Ovary (tissue), 9 donors: ENCODE results near the gene GPA33. TPM values are rescaled to one million over a fixed set of nuclear protein-coding genes. Genes with fewer than 3 reads are reported as not detected.

Source experiments
- DNase-seq, 5 donors: peaks; one replicate each; pipeline ENCODE4 v3.0.0-alpha.2; 2019 to 2020
- H3K27ac ChIP-seq, 2 donors: fragments of 200-600 bp; one replicate each; pipeline versions ENCODE4 v1.5.1 to v1.8.0; 2019 to 2022
- H3K27me3 ChIP-seq: fragments of 200-600 bp; one replicate; pipeline ENCODE4 v1.8.0; 2022
- H3K36me3 ChIP-seq: fragments of 200-600 bp; sonication (generic); one replicate; pipeline ENCODE4 v1.5.1; 2019
- H3K4me1 ChIP-seq: one replicate; pipeline ENCODE4 v1.8.1; 2013; ENCODE audit warnings: mild to moderate bottlenecking, moderate library complexity; ENCODE audit not compliant: insufficient read depth
- H3K4me3 ChIP-seq: fragments of 200-600 bp; sonication (generic); one replicate; pipeline ENCODE4 v1.5.1; 2017
- H3K9me3 ChIP-seq, 2 donors: fragments of 200-600 bp in 1 of 2; sonication (generic) in 1 of 2; one replicate each; pipeline versions ENCODE4 v1.5.1 to v1.8.1; 2013 to 2019; ENCODE audit warnings: mild to moderate bottlenecking in 1 of 2, moderate library complexity in 1 of 2
- CTCF ChIP-seq, 3 donors: fragments of 450-650 bp in 2 of 3; fragments of 200-600 bp in 1 of 3; IDR thresholded peaks; one replicate each; pipeline versions ENCODE4 v1.5.1 to v1.8.0; 2016 to 2022; ENCODE audit warnings: antibody characterized with exemption in 3 of 3, mild to moderate bottlenecking in 1 of 3
- EP300 ChIP-seq: sonication (generic); formaldehyde crosslinking; IDR thresholded peaks from one replicate; pipeline ENCODE4 v1.6.1; 2017; ENCODE audit warnings: antibody characterized with exemption
- POLR2A ChIP-seq: fragments of 450-650 bp; IDR thresholded peaks from one replicate; pipeline ENCODE4 v1.6.1; 2017; ENCODE audit warnings: antibody characterized with exemption, mild to moderate bottlenecking, moderate library complexity
- WGBS, 3 donors: extraction: QIAGEN DNeasy Blood & Tissue Kit in 1 of 3; methylation state at CpG; one replicate each; pipeline versions ENCODE4 v1.1.5 to v1.1.7; 2013 to 2017; 5-methylcytosine and 5-hydroxymethylcytosine counted together
- intact Hi-C, 4 donors: fragments of 100-400 bp; cut with DNase I; formaldehyde crosslinking; loops; one replicate each; pipeline versions ENCODE4 v1.11.0 to v1.15.1; 2022 to 2023
- polyA plus RNA-seq, 2 donors: library from polyadenylated mRNA; stranded (reverse); fragments of 200-250 nt in 1 of 2; fragments of 350-450 nt in 1 of 2; fragmentation: Illumina TruSeq in 1 of 2; extraction: RNeasy Lipid Tissue Mini Kit (QIAGEN cat#74804) in 1 of 2; gene quantifications; one replicate each; pipeline ENCODE4 v1.2.3, GENCODE V29; 2013 to 2014
- total RNA-seq, 7 donors: library from RNA; depleted of rRNA in 2 of 7; stranded (reverse); fragments of >200 nt in 2 of 7; fragmentation: NEBNext Ultra II Directional in 3 of 7; extraction: Animal tissue kit (Norgen Biotek cat#: 25700) in 3 of 7; gene quantifications; one replicate each; pipeline versions ENCODE4 v1.1.0 to v1.2.4, GENCODE V29; 2016 to 2023
- donor health status: DM: no; HTN: no; CAD: no; lungs with moderate emphysema.
- donor health status: DM: no; HTN: no; CAD: no.
- donor health status: Bipolar disorder and iron deficiency.
- donor health status: DM: yes; HTN: yes; CAD: no.
- donor health status: DM: no; HTN: no; CAD: no.
- donor health status: DM: yes; HTN: yes; CAD: no.

GPA33 gene
- total and polyA plus RNA-seq, 9 donors, result 0.06 to 1.3 (median 0.43) TPM; not detected in 5

GRCh38 chr1:167120899-167121298 is 30.7 kb upstream of the GPA33 start:
- H3K27ac ChIP-seq, result no peak overlapping the region
- TF ChIP-seq POLR2A, result no peak
- no peak for TF ChIP-seq CTCF (IDR thresholded peaks at IDR 0.05)
- no peak for TF ChIP-seq EP300
- H3K36me3 ChIP-seq, result no peaks in the 10 kb centered on the region
- intact Hi-C loops, result no loop called here
- WGBS, 3 donors, result 48 to 56% (median 55%) methylated on average over 13 of the region's 13 CpGs
- H3K27me3 ChIP-seq, result no peaks in the 10 kb centered on the region
- peak overlapping the region; percentile 17 for H3K4me3 ChIP-seq
- H3K4me1 ChIP-seq, result peaks cover 4% of the 10 kb centered on the region
- no peak for DNase-seq
- no peaks in the 10 kb centered on the region for H3K9me3 ChIP-seq

- H3K9me3 ChIP-seq, result no peaks in the 10 kb centered on the region
- 90 to 95% (median 94%) methylated on average over 3 of the region's 3 CpGs for WGBS, 3 donors
- peaks cover 4% of the 10 kb centered on the region for H3K4me1 ChIP-seq
- intact Hi-C loops, result no loop called here
- H3K36me3 ChIP-seq, result no peaks in the 10 kb centered on the region
- no peak overlapping the region for H3K27ac ChIP-seq
- no peak overlapping the region for H3K4me3 ChIP-seq
- DNase-seq, result no peak
- TF ChIP-seq CTCF (IDR thresholded peaks at IDR 0.05) (no peak), POLR2A (no peak), EP300 (no peak)
- no peaks in the 10 kb centered on the region for H3K27me3 ChIP-seq
These were observed 29.5 kb upstream of the GPA33 start for GRCh38 chr1:167119696-167120095.

GRCh38 chr1:167118188-167118587 is 28.0 kb upstream of the GPA33 start:
- Histone ChIP-seq H3K4me1 (peaks cover 4% of the 10 kb centered on the region), H3K36me3 (no peaks in the 10 kb centered on the region), H3K4me3 (no peak overlapping the region), H3K27me3 (no peaks in the 10 kb centered on the region), H3K27ac (no peak overlapping the region), H3K9me3 (no peaks in the 10 kb centered on the region)
- TF ChIP-seq EP300 (no peak), CTCF (IDR thresholded peaks at IDR 0.05) (no peak), POLR2A (no peak)
- intact Hi-C loops, result no loop called here
- DNase-seq, result no peak
- 62 to 80% (median 70%) methylated on average over 5 of the region's 5 CpGs for WGBS, 3 donors

GRCh38 chr1:167117225-167117624 is 27.0 kb upstream of the GPA33 start:
- WGBS, 3 donors, result 94 to 96% (median 96%) methylated on average over 9 of the region's 9 CpGs
- no peaks in the 10 kb centered on the region for H3K36me3 ChIP-seq

More at GRCh38 chr1:167117225-167117624, 27.0 kb upstream of the GPA33 start:
- TF ChIP-seq CTCF (IDR thresholded peaks at IDR 0.05) (no peak), POLR2A (no peak), EP300 (no peak)
- DNase-seq, result no peak
- H3K9me3 ChIP-seq, result no peaks in the 10 kb centered on the region
- intact Hi-C loops, result no loop called here
- H3K27ac ChIP-seq, result no peak overlapping the region
- no peak overlapping the region for H3K4me3 ChIP-seq
- H3K4me1 ChIP-seq, result peaks cover 4% of the 10 kb centered on the region
- no peaks in the 10 kb centered on the region for H3K27me3 ChIP-seq
